HG02588 (cell line): ENCODE results near the gene TSHZ2.
"Not testable (repeated sequence)": the region's sequence is repeated elsewhere in the genome, so short reads cannot be mapped to it uniquely, and the experiment has no call there.

Experiments
- ATAC-seq: cut with Tn5 transposase; IDR thresholded peaks from one replicate; pipeline ENCODE4 v1.9.1; 2021; ENCODE audit warnings: mild to moderate bottlenecking, moderate library complexity; ENCODE audit not compliant: unreplicated experiment

Gene TSHZ2

DNA sequence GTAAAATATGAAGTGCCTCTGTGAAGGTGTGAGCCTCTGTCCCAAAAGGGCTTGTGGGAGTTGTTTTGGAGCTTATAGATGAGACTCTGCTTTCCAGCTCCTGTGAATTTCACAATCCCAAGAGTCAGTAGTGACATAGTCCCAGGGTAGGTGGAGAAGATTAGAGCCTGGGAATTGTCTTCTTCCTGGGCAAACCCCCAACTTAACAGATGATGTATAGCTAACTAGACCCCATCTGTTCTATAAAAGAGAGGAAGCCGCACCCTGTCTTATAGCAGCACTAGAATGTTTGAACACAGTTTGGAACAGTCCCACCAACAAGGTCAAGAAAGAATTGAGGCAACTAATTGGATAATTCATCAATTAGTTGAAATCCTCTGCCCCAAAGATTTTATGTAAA is 326.8 kb downstream of the TSHZ2 start:
- no peak for ATAC-seq

DNA sequence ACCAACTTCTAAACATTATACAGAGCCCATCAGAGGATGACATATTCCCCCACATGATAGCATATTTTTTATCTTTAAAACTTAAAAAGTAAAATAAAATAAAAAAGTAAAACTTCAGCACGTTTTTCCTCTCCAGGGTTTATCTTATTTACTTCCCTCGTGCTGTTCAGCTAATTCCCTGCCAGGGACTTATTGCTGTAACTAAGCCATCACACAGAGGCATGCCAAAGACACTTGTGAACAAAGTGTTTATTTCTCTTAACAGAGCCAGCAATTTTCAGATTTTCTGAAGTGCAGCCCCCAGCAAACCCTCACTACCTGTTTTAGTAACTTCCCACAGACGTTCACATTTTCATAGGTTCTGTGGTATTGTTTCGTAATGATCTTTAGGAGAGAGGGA is 327.7 kb downstream of the TSHZ2 start:
- ATAC-seq, result no peak

DNA sequence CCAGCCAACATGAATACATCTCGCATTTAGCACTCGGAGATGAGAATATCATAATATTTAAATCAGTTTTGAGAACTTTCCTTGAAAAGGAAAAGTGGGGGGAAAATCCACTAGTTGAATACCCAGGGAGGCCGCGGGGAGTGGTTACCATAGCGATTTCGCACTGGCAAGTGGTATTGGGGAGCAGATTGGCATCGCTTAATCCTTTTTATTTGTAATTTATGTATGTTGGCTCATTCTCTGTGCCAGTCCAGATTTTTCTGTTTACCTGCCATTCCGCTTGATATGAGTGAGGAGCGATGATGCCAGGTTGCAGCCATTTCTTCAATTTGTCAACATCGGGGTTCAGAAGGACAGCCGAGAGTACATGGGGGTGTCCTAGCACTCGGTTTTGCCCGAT is 329.7 kb downstream of the TSHZ2 start:
- ATAC-seq, result no peak

DNA sequence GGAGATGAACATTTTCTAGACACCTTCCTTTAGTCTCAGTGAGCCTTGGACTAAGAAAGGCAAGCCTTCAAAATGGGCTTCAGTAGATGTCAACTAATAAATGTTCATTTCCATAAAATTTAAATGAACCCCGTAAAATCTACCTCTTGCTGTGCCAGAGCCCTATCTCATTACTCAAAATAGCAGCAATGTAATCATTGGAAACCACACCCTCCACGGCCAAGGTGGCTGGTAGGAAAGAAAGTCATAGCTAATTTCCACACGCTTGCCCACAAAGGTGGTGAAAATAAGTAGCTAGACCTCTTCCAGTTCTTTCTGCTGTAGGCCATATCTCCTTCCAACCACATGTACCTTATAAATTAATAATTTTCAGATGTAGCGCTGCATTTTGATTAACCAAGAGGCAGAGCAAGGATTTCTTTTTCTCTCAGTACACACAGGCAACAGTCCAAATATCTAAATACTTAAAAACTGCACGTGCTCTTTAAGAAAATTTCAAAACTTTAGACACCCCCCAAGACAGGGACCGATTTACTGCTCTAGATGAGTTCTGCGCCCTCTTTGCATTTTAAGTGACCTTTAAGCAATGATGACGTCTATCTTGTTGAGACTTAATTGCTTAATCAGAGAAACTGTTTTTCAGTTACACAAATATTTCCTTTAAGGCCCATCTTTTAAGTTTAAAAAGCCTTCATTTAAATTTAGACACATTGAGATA is 330.7 kb downstream of the TSHZ2 start:
- no peak for ATAC-seq

DNA sequence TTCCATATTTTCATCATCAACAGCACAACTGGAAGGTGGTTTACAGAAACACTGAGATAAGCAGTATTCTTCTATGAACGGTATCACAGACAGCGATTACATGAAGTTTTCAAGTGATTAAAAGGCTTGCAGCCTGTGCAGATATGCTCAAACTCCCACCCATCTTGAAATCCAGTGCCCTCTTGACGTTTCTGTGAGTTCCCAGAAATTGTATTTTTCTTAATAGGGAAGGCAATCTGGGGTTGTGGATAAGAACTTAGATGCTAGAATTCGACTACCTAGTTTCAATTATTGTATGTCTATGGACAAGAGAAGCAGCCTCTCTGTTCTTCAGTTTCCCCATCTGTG is 331.2 kb downstream of the TSHZ2 start:
- no peak for ATAC-seq

DNA sequence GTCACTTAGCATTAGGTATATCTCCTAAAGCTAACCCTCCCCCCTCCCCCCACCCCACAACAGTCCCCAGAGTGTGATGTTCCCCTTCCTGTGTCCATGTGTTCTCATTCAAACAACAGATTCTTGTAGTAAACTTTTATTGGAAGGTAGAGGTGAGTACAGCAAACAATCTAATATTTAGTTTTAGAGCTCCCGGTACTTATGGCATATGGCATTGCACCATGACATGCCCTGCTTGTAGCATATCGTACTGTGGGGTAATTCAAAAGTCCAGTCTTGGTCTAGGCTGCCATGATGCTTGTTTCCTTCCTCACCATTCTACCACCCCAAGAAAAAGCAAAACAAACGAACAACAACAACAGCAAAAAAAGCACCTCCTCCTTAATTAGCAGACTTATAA is 332.0 kb downstream of the TSHZ2 start:
- ATAC-seq, result no peak

DNA sequence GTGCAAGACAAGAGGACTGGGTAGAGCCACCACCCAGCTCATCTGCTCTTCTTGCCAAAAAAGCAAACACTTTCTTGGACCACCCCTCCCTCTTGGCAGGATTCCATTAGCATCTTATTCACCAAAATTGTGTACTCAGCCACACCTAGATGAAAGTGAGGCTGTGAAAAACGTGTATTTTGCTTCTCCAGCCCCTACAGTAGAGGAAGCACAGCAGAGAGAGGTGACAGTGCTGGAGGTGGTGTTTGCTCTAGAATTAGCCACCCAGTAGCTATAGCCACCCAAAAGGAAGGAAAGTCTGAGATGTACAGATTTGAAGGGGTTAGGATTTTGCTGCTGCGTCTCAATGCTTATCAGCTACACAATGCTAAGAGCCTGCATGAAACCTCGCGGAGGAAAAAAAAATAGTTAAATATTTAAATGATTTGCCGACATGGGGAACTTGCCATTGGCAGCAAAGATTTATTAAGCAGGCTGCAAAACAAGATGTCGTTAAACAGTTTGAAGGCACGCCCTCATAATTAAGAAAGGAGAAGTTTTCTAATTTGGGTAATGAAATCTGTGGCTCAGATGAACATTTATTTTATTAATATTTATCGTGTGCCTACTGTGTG is 334.1 kb downstream of the TSHZ2 start:
- no peak for ATAC-seq

DNA sequence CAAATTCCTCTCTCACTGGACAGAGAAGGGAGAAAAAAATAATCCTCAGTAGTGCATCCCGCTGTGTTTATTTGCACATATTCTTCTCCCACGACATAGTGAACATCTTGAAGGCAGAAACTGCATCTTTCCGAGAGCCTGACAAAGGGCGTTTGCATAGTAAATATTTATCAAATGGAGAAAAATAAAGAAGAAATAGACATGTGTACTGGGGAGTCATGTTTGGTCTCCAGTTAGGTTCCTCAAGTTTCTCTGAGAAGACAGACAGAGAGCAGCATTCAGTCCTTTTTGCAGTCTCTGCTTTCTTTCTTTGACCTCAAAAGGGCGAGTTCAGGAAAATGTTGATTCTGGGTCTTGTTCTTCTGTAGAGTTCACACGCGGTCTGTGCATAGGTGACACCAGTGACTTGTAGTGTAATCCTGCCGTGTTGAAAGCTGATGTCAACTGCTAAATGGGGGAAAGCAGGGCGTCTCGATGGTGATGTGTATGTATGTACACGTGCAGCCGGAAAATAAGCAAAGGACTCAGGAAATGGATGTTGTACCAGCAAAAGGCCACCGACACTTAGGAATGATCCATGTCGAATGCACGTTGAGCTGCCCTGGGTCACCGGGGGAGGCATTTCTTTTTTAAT is 335.9 kb downstream of the TSHZ2 start:
- ATAC-seq, result no peak

DNA sequence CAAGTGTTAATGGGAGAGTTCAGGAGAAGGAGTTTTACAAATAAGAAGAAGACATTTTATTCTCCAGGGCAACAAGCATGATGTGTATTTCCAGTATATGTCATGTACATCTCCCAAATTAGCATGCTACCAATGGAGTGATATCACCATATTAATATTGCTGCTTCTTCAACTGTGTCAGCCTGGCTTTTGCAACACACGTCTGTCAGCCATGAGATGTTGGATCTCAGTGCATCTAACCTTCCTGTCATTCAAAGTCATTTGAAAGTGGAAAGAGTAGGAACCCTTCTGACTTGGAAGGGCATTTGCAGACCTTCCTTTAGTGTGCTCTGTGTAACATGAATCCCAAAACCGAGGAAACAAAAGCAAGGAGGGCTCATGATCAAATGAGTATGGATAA is 337.4 kb downstream of the TSHZ2 start:
- ATAC-seq, result no peak

DNA sequence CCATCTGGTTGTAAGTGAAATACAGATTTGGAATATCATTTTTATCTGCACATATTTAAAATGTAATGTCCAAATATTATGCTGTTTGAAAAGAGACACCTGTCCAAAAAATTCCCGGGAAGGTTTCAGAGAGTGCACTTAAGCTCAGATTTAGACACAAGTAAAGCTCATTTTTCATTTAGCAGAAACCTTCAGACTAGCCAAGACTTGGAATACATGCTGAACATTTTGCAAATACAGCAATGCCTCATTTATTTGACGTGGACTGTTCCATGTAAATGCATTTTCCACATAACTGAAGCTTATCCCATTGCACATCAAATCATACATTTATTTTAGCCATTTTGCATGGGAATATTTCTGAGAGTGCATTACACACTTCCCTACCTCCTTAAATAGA is 340.8 kb downstream of the TSHZ2 start:
- no peak for ATAC-seq

DNA sequence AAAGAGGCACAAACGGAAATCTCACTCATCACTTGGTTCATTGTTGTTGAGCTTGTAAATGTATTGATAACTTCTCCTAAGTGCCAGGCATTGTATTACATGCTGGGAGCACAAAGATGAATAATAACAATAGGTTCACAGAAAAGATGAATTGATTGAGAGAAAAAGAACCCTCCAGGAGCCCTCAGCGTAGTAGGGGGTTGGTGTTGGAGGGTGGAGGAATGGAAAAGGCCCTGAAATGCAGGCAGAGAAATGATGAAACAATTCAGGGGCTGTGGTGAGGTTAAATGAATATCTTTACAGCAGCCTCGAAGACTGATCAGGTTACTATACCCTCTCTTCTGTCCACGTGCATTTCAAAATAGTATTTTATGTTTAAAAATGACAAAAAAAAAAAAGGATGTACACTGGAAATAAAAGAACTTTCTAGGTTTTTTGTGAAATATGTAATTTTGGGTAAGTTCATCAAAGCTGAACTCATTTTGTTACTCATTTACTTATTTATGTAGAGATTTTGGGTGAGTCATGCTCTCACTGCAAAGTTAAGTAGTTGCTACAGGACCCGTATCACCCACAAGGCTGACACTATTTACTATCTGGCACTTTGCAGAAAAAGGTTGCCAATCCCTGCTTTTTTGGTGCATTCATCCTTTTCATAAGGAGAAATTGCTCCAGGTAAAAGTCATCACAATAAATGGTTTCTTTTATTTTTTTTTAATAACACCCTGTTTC is 344.2 kb downstream of the TSHZ2 start:
- no peak for ATAC-seq

DNA sequence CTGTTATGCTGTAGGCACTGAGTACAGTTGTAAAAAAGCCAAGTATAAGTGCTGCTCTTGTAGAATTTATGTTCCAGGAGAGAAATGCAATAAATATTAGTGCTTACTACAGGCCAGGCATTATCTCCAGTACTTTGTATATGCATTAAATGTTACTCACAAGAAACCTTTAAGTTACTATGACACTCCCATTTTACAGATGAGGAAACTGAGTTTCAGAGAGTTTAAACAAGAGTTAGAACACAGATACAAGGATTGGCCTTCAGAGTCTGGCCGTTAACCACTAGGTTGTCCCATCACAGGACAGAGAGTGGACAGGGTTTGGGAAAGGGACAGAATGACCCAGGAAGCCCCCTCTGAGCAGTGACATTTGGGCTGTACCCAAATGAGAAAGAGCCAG is 347.0 kb downstream of the TSHZ2 start:
- ATAC-seq, result no peak

DNA sequence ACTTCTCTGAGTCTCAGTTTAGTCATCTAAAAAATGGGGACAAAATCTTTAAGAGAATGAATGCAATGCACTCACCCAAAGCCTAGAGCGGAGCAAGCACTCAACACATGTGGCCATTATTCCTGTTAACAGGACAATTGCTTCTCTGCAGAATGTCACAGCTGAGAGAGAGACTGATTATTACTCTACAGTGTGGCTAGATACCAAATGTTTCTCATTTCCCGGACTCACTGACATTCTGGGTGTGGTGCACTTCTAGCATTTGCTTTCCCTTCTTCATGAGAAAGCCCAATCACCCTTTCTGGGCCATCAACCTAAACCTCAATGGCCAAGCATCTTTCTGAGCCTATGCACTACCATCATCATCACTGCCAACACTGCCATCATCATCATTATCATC is 347.6 kb downstream of the TSHZ2 start:
- no peak for ATAC-seq

DNA sequence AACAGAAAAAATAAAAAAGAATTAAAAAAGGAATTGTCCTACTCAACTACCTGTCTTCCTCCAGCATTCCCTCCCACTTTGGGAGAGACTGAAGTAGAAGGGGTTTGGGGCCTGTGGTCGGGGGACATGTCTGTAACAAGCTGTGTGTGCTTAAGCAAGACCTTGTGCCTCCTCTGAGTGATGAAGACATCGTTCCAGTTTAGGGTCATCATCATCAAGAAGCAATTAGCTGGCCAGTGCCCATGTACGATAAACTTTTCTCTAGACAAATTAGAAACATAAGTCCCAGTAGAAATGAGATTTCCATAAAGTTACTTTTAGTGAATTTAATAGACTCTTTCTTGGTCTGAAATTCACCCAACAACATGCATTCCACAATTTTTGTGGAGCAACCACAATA is 348.5 kb downstream of the TSHZ2 start:
- no peak for ATAC-seq

DNA sequence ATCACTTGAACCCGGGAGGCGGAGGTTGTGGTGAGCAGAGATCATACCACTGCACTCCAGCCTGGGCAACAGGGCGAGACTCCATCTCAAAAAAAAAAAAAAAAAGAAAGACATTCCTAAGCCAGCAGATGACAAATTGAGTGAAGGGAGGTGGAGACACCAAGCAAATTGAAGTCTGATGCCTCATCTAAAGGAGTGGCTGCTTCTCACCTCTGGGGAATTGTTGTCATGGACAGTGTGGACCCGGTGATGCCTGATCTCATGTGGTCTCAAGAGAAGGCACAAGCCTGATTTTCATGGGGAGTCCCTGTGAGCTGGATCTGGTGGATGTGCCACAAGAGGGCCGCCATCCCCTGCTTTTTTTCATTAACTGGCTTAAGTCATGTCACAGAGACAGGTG is 349.4 kb downstream of the TSHZ2 start:
- ATAC-seq, result no peak

DNA sequence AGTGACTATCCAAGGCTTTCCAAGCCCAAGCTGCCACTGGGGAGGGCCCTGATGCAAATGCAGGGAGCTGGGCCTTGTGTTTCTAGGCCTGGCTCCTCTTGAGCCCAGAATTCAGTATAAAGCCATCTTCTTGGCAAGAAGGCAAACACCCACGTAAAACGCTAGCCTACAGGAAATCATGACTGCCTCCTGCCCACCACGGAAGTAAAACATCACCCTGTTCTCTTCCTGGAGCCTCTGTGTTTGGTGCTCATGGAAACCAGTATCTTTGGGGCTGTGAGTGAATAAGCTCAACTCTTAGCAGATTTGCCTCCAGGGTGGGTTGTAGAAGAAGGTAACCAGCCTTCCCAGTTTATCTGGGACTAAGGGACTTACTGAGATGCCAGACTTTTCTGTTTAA is 350.5 kb downstream of the TSHZ2 start:
- no peak for ATAC-seq

DNA sequence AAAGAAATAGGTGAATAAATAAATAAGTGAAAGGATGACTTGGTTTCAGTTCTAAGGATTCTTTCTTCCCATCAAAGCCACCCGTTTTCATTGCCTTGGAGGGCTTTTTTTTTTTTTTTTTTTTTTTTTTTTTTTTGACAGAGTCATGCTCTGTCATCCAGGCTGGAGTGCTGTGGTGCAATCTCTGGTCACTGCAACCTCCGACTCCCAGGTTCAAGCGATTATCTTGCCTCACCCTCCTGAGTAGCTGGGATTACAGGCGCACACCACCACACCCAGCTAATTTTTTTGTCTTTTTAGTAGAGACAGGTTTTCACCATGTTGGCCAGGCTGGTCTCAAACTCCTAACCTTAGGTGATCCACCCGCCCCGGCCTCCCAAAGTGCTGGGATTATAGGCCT is 351.3 kb downstream of the TSHZ2 start:
- not testable (repeated sequence) for ATAC-seq

DNA sequence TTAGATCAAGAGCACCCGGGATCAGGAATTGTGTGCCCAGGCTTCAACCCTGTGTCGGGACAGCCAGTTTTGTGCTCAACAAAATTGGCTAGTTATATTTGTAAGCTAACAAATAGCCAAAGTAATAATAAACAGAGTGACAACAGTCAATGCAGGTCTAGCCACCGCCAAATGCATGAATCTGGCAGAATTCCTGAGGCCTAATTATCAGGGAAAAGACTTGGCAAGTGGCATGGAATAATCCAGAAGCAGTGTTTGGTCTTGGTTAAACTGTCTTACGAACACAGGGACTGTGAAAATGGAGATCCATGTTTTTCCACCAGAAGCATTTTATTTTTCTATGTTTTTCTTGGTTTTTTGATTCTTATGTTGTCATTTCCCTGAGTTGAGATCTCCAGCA is 352.7 kb downstream of the TSHZ2 start:
- ATAC-seq, result no peak

DNA sequence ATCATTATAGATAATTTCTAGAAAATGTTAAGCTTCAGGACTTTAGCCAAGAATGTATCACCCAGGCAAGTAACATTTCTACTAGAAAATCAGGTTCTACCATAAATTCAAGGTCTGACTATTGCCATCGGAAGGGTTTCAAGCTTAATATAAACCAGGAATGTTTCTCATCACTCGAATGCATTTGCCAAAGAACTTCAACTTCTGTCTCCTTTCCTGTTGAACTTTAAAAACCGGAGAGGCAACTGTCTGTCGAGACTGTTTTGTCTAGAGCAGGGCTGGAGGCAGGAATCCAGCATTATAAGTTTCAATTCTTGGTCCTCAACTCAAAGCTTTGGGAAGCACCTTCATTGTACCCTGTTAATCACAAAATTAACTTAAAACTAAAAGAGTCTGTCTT is 356.8 kb downstream of the TSHZ2 start:
- no peak for ATAC-seq

DNA sequence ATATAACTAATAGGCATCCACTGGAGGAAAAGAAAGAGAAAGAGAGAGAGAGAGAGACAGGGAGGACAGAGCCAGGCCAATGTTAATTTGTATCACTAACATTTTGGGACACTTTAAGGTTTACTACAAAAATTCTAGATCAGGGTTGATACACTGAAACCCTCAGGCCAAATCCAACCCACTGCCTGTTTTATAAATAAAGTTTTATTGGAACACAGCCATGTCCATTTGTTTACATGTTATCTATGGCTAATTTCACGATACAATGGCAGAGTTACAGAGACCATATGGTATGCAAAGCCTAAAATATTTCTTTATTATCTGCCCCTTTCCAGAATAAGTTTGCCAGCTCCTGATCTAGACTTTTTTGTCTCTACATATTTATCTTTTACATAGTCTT is 357.6 kb downstream of the TSHZ2 start:
- no peak for ATAC-seq

DNA sequence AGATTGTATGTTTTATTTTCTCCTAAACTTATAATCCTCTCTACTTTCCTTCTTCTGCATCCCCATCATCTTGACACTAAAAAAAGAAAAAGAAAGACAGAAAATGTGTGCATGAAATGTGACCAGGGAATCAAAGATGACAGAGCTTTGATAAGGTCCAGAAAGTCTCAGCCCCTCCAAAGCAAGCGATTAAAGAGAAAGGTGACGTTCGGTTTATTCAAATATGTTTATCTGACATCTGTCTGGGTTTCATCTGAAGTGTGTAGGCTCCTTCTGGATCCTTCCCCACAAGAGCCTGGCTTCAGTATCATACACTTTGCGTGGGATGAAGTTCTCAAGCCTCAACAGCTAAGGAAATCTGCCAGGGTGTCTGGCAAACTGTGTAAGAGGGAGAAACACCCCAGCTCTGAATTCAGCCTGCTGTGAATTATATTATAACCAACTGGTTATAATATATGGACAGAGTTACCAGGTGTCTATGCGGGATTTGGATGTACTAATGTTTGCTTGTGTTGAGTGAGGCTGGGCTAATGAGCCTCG is 358.5 kb downstream of the TSHZ2 start:
- no peak for ATAC-seq
